Measurements from ENCODE around the gene SNX10.

The SNX10 gene

DNA sequence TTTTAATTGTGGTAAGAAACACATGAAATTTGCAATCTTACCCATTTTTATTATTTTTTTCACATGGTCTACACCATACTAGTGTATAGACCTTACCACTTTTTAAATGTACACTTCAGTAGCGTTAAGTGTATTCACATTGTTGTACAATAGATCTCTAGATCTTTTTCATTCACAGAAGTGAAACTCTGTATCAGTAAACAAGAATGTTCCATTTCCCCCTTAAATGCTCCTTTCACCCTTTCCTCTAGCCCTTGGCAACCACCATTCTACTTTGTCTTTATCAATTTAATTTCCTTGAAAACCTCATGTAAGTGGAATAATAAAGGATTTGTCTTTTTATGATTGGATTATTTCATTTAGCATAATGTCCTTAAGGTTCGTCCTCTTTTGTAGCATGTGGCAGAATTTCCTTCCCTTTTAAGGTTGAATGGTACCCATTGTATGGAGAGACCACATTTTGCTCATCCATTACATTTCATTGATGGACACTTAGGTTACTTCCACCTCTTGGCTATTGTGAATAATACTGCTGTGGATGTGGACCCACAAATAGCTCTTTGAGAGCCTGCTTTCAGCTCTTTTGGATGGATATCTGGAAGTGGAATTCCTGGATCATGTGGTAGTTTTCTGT lies 45.7 kb downstream of the SNX10 start:
- DNase-seq: no peak

DNA sequence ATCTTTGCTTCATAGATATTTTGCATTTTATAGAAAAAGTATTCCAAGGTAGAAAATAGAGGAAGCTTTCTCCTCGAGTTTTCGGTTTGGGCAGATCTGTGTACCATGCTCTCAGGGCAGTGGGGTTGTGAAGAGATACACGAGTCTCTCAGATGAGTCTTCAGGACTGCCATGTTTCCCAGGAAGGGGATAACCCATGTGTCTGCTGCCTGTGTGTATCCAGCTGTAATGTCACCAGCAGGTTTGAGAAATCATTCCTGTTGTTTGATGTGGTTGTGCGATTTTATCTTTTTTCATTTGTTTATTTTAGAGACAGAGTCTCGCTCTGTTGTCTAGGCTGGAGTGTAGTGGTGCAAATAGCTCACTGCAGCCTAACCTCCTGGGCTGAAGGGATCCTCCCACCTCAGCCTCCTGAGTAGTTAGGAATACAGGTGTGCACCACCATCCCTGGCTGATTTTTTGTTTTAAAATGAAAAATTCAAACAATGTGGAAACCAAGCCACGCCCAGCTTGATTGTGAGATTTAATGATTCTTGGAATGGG lies 48.9 kb downstream of the SNX10 start:
- no peak for DNase-seq

DNA sequence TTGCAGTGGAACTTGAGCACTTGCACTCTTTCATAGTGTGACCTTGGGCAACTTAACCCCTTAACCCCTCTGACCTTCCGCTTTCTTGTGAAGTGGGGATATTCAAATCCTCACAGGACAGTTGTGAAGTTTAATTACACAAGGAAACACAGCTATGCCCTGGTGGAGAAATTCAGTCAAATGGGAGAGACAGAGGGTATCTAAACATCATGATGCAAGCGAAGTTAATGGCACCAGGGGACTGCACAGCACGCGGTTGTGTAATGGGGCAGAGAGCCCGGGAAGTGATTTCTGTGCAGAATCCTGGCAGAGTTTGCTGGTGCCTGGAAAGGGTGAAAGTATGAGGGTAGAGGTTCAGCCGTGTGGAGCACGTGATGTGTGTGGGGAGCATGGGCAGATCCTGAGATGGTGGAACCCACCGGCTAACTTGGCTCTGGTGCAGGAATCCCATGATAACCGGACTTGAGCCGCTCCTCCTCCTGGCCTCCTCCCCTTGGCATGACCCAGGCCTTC lies 51.7 kb downstream of the SNX10 start:
- DNase-seq: no peak

DNA sequence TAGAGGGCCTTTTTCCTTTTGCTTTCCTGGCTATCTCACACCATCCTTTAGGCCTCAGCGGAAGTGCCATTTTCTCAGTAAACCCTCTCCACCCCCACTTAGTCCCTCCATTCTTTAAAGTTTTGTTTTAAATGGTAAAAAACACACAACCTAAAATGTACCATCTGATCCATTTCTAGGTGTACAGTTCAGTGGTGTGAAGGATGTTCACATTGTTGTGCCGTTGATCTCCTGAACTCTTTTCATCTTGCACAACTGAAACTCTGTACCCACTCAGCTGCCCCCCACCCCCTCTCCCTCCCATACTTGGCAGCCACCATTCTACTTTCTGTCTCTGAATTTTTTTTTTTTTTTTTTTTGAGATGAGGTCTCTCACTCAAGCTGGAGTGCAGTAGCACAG lies 52.2 kb downstream of the SNX10 start:
- no peak for DNase-seq

DNA sequence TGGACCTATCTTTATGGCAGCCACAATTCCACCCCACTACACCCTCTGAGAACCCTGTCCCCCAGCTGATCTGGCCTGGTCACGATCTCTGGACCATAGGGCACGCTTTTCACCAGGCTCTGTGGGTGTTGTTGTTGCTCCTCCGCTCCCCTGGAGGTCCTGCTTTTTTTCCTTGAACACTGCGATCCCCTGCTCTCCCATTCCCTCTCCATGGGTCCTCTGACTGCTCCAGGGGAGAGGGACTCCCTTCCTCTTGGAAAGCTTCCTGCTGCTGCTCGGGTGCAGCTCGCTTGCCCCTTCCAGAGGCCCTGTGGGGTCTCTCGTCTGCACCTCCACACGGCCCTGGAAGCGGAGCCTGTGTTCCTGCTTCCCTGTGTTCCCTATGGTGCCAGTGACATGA lies 53.5 kb downstream of the SNX10 start:
- DNase-seq: no peak

DNA sequence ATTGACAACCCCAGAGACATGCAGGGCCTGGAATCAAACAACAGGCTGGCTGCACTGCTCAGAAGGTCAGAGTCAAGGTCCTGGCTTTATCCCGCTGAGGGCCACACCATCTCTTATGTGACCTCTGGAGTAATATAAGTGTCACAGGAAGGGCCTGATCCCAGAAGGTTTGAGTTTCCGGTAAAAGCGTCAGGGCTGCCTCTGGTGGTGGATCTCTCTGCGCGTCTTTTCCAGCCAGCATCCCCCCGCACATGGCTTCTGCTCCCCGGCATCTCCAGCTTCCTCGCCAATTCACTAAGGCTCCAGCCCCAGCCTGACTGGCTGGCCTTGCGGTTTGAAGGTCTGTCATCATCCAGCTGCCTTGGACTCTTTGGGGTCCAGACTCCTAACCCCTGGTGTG lies 54.2 kb downstream of the SNX10 start:
- DNase-seq: no peak

DNA sequence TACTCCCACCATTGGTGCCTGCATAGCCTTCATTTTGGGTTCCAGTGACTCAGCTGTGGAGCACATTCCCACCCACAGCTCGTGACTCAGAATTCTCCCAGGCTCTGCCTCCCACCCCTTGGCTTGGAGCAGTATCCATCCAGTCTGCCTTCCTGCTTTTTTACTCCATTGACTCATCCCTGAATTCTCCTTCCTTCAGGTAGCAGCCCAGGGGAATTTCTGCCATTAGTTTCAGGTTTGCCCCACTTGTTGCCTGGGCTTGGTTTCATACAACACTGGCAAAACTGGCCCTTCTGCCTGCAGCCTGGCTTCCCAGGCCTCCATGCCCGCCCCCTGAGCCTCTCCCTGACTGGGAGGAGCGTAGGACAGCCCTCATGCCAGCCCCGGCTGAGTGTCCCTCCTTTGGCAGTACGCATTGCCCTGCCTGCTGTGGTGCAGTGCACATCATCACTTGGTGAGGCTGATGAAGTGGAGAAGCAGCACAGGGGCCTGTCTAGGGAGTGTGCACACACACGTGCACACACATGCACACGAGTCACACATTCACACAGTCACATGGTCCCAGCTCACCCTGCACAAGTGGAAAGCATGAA lies 55.0 kb downstream of the SNX10 start:
- DNase-seq: no peak

DNA sequence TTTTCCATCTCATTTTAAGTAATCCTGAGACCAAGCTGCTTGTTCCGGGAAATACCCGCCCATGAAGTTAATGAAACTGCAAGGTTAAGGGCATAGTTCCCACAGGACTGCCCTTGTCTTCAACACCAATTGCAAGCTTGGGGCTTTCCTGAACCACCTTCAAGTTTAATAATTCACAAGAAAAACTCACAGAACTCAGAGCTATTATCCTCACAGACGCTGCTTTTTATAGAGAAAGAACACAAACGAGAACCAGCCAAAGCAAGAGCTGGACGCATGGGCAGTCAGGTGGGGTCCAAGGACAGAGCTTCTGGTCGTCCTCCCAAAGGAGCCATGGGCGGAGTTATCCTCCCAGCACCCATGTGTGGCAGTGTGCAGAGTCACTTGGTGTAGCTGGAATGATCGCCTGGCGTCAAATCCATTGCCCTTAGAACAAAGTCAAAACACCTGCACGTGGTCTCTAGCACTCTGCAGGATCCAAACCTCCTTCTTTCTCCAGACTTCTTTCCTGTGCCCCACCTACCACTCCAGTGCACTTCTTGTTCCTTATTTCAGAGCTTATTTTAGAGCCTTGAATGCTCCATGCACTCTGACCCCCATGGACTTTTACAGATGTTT lies 56.7 kb downstream of the SNX10 start:
- DNase-seq: no peak

DNA sequence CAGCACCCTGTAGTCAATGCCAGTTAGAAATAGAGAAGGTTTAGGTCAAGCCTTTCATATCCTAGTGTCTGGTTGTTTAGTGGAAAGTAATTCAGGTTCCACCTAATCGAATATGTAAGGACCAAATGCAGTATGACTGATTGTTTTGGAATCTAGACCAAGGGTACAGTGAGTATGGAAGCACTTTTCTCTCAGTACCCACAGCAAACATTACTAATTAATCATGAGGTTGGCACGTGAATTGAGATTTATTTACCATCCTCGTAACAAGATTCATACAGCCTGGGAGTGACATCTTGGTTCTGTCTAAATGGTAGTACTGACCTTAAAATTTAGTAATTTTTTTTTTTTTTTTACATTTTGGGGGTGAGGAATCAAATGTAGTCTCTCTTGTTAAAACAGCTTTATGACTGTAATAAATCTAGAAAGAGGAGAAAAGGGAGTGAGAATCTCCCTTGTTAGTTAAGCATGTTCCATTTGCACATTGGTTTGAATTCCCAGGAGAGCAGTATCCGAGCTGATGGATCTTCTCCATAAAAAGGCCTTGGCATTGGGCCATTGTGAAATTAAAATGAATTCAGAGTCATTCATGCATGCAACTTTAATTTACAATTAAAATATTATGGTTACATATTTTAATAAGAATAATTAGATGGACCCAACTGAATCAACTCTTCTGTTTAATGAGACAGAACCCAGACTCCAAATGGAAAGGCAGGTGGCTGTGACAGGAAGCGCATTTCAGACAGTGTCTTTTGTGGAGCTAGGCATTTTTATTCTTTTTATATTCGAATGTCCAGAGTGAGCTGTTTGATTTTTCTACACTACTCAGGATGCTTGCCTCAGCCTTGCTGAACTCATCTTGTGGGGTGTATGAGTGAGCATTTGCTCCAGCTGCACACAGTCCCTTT lies 57.6 kb downstream of the SNX10 start:
- DNase-seq: no peak

DNA sequence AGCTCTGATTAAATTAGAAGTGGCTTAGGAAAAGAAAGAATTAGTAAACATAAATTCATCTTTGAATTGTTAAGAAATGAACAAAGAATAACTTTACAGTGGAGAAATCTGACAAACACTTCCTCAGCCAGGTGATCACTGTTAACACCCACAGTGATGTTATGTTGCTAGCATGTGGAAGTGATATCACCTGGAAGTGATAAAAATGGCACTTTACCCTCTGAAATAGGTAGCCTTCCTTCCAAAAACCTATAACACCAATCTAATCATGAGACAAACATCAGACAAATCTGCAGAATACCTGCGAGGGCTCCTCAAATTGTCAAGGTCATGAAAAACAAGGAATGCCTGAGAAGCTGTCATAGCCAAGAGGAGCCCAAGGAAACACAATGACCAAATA lies 59.5 kb downstream of the SNX10 start:
- DNase-seq: no peak

DNA sequence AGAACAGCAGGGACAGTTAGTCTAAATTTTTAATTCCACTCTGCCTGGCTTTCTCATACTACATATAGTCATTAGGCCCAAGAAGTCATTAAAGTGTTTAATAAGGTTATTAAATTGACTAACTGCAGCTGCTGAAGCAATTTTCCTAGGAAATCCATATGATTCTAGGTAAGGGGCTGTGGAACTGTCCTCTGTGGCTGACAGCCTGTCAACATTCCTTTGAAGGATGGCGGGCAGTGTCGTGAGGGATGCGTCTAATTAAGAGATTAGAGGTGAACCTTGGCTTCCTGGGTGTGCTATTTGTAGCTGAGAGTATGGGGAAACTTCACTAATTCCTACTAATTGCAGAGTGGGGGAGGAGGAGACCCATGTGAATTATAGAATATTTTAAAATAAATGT lies 64.6 kb downstream of the SNX10 start:
- no peak for DNase-seq

DNA sequence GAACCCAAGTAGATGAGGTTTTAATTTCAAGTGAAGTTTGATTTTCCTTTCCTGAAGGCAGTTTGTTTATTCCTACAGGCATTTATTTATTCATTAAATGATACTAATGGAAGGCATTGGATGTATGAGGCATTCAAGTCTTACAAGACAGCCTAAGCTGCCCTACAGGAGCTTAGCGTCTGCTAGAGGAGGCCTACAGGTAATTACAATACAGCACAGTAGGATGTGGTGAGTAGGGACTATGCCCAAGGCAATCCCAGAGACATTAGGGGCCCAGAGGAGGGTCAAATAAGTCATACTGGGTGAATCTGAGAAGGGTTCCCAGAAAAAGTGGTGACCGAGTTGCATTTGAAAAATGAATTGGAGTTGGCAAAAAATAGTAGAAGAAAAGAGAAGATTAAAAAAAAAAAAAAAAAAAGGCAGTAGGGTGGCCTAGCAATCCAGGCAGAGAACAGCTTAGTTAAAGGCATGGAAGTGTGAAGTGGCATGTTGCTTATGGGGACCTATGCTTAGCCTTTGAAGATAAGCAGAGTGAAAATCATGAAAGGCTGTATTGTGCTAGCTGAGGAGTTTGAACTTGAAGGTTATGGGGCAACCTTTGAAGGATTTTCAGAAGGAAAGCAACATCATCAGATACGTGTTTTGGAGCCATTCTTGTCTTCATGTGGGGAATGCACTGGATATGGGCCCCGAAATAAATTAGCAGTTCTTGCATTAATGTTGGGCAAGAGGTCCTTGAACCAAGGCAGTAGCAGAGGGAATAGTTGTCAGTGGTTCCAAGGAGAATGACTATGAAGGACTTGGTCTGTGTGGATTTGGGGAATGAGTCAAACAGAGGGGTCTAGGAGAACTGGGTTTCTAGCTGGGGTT lies 65.5 kb downstream of the SNX10 start:
- DNase-seq: no peak

DNA sequence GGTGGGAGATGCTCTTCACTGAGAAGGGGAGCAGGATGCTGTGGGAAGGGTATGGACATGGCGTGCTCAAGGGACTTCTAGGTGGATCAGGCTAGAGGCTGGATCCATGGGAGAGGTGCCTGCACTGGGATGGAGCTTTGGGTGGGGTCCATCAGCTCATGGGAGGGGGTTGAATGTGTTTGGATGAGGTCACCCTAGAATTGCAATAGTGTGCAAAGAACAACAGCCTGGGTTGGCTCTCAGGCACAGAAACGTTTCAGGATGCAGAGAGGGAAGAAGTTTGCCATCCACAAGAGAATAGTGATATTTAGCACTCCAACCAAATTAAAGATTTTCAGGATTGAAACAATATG lies 66.1 kb downstream of the SNX10 start:
- no peak for DNase-seq

DNA sequence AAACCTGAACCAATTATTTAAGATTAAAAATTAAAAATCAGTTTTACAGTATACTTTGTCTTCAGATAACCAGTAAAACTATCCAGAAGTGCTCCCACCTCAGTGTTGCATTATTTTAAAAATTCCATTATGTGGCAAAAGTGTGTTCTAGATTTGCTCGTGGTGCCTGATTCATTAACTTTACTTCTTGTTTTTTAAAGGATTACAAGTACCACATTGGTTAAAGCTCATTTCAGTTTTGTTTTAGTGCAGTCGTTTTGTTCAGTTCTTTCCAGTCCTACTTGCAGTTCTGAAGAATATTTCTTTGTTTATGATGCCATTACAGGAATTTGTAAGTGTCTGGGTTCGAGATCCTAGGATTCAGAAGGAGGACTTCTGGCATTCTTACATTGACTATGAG lies 69.0 kb downstream of the SNX10 start:
- DNase-seq: no peak

DNA sequence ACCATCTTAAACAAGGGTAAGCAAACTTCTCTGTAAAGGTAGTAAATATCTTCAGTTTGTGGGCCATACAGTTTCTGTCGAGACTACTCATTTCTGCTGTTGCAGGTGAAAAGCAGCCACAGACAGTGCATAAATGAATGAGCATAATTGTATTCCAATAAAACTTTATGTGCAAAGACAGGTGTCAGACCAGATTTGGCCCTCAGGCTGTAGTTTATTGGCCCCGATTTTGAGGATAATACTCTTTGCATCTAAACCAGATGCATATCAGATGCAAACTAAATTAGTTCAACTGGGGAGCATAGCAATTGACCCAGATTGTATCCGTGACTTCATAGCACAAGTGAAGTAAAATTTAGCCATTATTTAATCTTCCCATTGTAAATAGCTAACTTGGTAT lies 70.0 kb downstream of the SNX10 start:
- DNase-seq: no peak

DNA sequence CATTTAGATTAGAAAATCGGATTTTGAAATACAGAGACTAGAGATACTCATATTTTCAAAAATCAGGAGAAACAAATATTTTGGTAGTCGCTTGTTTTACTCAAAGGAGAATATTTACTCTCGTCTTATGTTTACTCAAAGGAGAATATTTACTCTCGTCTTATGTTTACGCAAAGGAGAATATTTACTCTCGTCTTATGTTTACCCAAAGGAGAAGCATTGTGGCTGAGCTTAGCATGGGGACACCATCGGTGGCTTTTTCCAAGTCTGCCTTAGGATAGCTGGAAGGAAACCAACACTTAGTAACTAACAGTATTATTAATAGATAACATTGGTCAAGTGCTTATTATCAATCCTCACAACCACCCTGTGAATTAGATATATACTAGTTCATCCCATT lies 71.8 kb downstream of the SNX10 start:
- DNase-seq: no peak

DNA sequence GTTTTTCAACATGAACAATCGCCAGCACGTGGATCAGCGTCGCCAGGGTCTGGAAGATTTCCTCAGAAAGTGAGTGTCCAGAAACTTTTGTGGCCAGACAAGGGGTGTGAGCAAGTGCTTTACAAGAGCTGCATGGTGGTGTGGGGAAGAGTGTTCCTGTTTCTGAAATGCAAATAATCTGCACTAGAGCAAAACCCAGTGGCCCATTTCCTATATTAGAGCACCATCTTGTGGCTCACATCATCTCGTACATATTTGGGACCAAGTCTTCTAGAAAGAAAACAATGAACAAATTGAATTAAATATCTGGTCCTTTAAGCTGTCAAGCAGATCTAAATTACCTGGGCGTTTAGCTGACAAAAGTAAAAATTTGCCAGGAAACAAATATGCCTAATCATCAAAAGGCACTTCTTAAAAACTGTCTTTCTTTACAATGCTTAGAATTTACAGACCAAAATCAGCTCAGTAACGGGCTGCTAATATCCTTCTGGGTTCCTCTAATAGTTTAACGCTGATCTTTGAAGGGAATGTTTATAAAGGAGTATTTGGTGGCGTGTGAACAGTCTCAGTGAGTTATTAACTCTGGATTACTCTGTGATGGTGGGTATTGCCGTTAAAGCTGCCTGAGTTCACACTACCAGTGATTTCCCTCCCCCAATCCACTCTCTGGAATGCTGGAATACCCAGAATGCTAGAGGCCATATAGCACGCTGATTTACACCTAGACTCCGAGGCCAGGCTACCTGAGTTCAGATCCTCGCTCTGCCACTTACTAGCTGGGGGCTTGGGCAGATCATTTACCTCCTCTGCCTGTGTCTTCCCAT lies 73.6 kb downstream of the SNX10 start:
- peak; percentile 11 for DNase-seq

DNA sequence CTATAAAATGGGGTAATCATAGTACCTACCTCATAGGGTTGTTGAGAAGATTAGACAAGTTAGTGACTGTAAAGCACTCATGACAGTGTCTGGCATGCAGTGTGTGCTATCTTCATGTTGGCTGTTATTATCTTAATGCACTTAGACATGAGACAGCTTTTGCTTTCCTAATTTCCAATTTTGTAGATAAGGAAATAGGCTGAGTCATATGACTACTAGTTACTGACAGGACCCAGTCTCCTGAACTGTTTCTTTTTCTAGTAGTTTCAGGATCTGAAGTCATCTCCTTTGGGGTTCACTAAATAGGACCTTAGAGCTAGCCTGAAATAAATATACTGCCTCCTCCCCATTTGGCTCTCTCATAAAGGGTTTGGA lies 74.2 kb downstream of the SNX10 start:
- DNase-seq: no peak

DNA sequence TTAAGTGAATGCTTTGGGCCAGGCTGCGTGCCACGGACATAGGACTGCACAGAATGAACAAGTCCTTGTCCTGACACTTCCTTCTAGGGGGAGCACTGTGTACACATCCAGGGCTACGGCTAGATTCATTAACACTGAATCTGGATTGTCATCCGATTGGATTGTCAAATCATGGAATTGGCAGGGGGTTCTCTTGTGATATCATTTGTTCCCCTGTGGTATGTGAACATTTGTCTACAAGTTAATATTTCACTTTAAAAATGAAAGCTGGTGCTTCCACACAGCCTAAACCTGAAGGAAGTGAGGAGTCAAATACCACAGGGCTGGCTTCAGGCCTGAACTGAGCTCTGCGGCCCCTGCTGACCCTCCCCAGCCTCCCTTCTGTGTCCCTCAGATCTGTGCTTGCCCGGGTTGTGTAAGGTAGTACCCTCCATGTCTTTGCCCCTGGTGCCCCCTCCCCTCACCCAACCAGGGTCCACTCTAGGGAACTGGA lies 75.6 kb downstream of the SNX10 start:
- DNase-seq: no peak

DNA sequence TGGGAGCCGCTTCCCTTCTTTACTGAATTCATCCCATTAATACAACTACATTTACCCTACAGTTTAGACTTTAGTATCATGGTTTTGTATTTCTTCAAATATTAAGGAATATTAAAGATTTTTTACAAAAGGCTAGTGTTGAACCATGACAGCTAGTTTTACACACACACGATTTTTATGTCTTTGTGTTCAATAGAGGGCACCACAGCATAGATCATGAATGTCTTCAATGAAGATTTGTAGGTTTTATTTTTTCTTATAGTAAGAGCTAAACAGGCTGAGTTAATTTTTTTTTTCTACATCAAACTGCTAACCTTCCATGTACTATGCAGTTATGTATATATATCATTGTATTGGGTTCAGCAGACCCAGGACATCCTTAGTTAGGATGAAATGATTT lies 76.9 kb downstream of the SNX10 start:
- DNase-seq: no peak

DNA sequence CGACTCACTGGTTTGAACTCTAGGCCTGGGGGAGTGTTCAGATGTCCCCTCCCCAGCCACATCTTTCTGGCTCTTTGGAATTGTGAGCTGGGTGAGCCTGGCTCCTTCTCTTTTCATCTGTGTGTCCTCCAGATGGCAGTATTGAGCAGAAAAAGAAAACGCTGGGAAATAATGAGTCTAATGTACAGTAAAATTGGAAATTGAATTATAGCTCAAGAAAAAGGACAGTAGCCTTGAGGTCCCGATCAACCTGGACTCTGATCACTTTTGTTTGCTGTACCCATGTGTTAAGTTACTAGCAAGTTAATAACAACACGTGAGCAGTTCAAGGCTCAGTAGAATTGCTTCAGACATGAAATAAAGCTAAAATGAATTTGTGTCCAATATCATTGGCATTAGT lies 77.9 kb downstream of the SNX10 start:
- DNase-seq: peak; percentile 4
